ENCODE results near the gene SWT1.
"Not testable (repeated sequence)": the region's sequence is repeated elsewhere in the genome, so short reads cannot be mapped to it uniquely, and the experiment has no call there.

Gene SWT1

DNA sequence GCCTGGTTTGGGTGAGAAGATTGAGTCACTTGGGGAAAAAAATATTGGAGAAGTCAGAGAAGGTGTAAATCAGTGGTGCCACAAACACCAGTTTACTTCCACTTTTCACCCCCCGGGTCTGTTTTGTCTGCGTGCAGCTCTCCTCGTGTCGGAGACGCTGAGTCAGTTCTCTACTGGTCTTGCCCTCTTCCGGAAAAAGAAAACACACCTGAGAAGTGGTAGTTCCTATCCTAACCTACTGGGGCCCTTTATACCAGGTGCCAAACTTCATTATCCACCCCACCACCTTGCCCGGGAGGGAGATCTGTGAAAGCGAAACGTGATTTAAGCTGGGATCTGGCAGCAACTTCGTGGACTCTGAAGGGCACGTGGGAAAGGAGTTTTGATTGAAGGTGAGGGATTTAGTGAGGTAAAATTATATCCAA is 160.9 kb downstream of the SWT1 start:
- H3K4me1 ChIP-seq (ENCODE audit: control insufficient read depth, insufficient read depth, low read length, unreplicated experiment) = peaks cover 34% of the 10 kb centered on the region
- H2AFZ ChIP-seq (ENCODE audit: low read length, unreplicated experiment) = peak overlapping the region; percentile 38
- H3K79me2 ChIP-seq (ENCODE audit: control insufficient read depth, insufficient read depth, low read length, unreplicated experiment) = peaks cover 39% of the 10 kb centered on the region
- H3K27me3 ChIP-seq (ENCODE audit: insufficient read depth, low read length) = no peaks in the 10 kb centered on the region
- H3K4me3 ChIP-seq (ENCODE audit: low read depth, low read length) = peak overlapping the region; percentile 96
- peak overlapping the region; percentile 31; the same call in 1 of the 2 replicates for H3K27ac ChIP-seq (ENCODE audit: low read depth, low read length)
- H3K36me3 ChIP-seq (ENCODE audit: insufficient read depth, low read length) = no peaks in the 10 kb centered on the region

DNA sequence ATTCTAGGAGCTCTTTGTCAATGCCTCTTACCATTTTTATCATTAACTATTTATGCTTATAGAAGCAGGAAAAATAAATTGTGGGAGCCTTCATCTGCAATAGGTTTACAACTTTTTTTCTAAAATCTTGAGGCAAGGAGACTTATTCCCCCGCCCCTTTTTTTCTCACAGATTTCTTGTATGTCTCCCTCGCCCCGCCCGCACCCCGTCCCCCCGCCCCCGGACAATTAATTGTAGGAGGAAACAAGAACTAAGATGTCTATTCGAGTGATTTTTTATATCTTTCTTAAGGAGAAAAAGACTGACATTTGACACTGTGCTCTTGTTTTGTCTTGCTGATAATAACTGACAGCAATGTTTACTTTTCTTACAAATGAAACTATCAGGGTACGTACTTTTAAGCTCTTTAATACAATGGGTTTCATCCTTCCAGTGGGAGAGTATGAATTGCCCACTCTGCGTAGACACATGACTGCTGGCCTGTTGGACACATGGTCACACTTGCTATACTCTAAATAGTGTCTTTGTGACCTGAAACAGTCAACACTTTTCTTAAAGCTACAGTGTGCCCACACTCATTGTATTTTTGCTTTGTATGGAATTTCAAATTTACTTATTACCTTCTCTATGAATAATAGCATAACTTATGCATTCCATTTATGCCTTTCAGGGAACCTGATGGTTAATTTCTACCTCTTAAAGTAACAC is 161.6 kb downstream of the SWT1 start:
- Histone ChIP-seq H3K4me3 (ENCODE audit: low read depth, low read length) (peak overlapping the region; percentile 96), H3K27ac (ENCODE audit: low read depth, low read length) (no peak overlapping the region), H3K27me3 (ENCODE audit: insufficient read depth, low read length) (no peaks in the 10 kb centered on the region)

DNA sequence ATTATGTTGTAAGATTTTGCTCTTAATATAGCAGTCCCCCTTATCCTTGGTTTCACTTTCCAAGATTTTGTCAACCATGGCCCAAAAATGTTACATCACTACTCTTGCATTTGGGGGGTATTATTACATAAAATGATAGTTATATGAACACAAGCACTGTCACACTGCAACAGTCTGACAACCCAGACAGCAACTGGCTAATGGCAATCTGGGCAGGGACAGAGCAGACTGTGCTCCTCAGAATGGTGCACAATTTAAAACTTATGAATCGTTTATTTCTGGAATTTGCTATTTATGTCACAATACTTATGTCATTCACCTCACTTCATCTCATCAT is 162.1 kb downstream of the SWT1 start:
- H3K4me3 ChIP-seq (ENCODE audit: low read depth, low read length) = peak overlapping the region; percentile 60
- H3K36me3 ChIP-seq (ENCODE audit: insufficient read depth, low read length) = no peaks in the 10 kb centered on the region
- peaks cover 27% of the 10 kb centered on the region for H3K79me2 ChIP-seq (ENCODE audit: control insufficient read depth, insufficient read depth, low read length, unreplicated experiment)

More for the DNA sequence above, 161.6 kb downstream of the SWT1 start:
- peaks cover 32% of the 10 kb centered on the region for H3K79me2 ChIP-seq (ENCODE audit: control insufficient read depth, insufficient read depth, low read length, unreplicated experiment)
- peak overlapping the region; percentile 38 for H2AFZ ChIP-seq (ENCODE audit: low read length, unreplicated experiment)
- H3K4me1 ChIP-seq (ENCODE audit: control insufficient read depth, insufficient read depth, low read length, unreplicated experiment) = peaks cover 28% of the 10 kb centered on the region
- no peaks in the 10 kb centered on the region for H3K36me3 ChIP-seq (ENCODE audit: insufficient read depth, low read length)

DNA sequence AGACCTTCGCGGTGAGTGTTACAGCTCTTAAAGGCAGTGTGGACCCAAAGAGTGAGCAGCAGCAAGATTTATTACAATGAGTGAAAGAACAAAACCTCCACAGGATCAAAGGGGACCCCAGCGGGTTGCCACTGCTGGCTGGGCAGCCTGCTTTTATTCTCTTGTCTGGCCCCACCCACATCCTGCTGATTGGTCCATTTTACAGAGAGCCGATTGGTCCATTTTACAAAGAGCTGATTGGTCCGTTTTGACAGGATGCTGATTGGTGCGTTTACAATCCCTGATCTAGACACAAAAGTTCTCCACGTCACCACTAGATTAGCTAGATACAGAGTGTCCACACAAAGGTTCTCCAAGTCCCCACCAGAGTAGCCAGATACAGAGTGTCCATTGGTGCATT is 164.1 kb downstream of the SWT1 start:
- H3K79me2 ChIP-seq (ENCODE audit: control insufficient read depth, insufficient read depth, low read length, unreplicated experiment); H3K36me3 ChIP-seq (ENCODE audit: insufficient read depth, low read length); H3K27ac ChIP-seq (ENCODE audit: low read depth, low read length); H3K4me3 ChIP-seq (ENCODE audit: low read depth, low read length); H2AFZ ChIP-seq (ENCODE audit: low read length, unreplicated experiment); H3K27me3 ChIP-seq (ENCODE audit: insufficient read depth, low read length): not testable (repeated sequence)
- peaks cover 11% of the 10 kb centered on the region for H3K4me1 ChIP-seq (ENCODE audit: control insufficient read depth, insufficient read depth, low read length, unreplicated experiment)

More for the DNA sequence above, 162.1 kb downstream of the SWT1 start:
- Histone ChIP-seq H3K4me1 (ENCODE audit: control insufficient read depth, insufficient read depth, low read length, unreplicated experiment) (peaks cover 23% of the 10 kb centered on the region), H3K27me3 (ENCODE audit: insufficient read depth, low read length) (no peaks in the 10 kb centered on the region), H3K27ac (ENCODE audit: low read depth, low read length) (no peak overlapping the region), H2AFZ (ENCODE audit: low read length, unreplicated experiment) (peak overlapping the region; percentile 37)

DNA sequence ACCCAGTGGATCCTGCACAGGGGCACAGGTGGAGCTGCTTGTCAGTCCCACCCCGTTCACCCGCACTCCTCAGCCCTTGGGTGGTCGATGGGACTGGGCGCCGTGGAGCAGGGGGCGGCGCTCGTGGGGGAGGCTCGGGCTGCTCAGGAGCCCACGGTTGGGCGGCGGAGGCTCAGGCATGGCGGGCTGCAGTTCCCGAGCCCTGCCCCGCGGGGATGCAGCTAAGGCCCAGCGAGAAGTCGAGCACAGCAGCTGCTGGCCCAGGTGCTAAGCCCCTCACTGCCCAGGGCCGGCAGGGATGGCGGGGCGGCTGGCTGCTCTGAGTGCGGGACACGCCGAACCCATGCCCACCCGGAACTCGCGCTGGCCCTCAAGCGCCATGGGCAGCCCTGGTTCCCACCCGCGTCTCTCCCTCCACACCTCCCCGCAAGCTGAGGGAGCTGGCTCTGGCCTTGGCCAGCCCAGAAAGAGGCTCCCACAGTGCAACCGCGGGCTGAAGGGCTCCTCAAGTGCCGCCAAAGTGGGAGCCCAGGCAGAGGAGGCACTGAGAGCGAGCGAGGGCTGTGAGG is 164.8 kb downstream of the SWT1 start:
- H3K4me3 ChIP-seq (ENCODE audit: low read depth, low read length); H3K36me3 ChIP-seq (ENCODE audit: insufficient read depth, low read length); H3K27me3 ChIP-seq (ENCODE audit: insufficient read depth, low read length); H3K27ac ChIP-seq (ENCODE audit: low read depth, low read length); H3K79me2 ChIP-seq (ENCODE audit: control insufficient read depth, insufficient read depth, low read length, unreplicated experiment); H2AFZ ChIP-seq (ENCODE audit: low read length, unreplicated experiment): not testable (repeated sequence)
- peaks cover 11% of the 10 kb centered on the region for H3K4me1 ChIP-seq (ENCODE audit: control insufficient read depth, insufficient read depth, low read length, unreplicated experiment)

DNA sequence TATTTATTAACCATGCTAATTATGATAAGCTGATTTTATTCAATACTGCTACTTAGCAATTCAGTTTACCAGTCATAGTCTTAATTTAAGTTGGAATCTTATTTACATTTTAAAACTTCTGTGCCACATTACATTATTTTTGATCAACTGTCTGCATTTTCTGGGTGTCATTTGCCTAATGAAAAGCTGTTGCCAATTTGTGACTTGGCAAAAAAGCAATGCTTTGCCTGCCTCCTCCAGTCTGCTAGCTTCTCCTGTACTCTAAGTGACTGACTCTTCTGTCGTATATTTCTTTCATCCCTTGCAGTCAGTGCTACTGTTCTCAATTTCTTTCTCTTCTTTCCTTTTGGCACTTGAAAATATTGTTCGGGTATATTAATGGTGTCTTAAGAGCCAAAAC is 165.7 kb downstream of the SWT1 start:
- no peaks in the 10 kb centered on the region for H3K79me2 ChIP-seq (ENCODE audit: control insufficient read depth, insufficient read depth, low read length, unreplicated experiment)
- no peaks in the 10 kb centered on the region for H3K36me3 ChIP-seq (ENCODE audit: insufficient read depth, low read length)
- no peak overlapping the region for H2AFZ ChIP-seq (ENCODE audit: low read length, unreplicated experiment)
- no peak overlapping the region for H3K27ac ChIP-seq (ENCODE audit: low read depth, low read length)
- H3K4me3 ChIP-seq (ENCODE audit: low read depth, low read length) = no peak overlapping the region
- H3K4me1 ChIP-seq (ENCODE audit: control insufficient read depth, insufficient read depth, low read length, unreplicated experiment) = peaks cover 11% of the 10 kb centered on the region
- H3K27me3 ChIP-seq (ENCODE audit: insufficient read depth, low read length) = no peaks in the 10 kb centered on the region

DNA sequence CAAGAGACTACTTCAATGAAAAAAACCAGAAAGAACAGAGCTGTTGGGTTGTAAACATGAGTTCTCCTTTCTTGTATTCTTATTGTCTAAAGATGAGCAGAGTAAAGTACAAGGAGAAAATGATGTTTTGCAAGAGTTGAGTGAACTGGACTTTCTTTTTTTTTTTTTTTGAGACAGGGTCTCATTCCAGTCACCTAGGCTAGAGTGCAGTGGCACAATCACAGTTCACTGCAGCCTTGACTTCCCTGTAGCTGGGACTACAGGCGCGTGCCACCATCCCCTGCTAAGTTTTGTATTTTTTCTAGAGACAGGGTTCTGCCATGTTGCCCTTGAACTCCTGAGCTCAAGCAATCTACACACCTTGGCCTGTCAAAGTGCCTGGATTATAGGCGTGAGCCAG is 167.2 kb downstream of the SWT1 start:
- H3K79me2 ChIP-seq (ENCODE audit: control insufficient read depth, insufficient read depth, low read length, unreplicated experiment) = no peaks in the 10 kb centered on the region
- no peak overlapping the region for H3K4me3 ChIP-seq (ENCODE audit: low read depth, low read length)
- H3K4me1 ChIP-seq (ENCODE audit: control insufficient read depth, insufficient read depth, low read length, unreplicated experiment) = no peaks in the 10 kb centered on the region
- no peak overlapping the region for H3K27ac ChIP-seq (ENCODE audit: low read depth, low read length)
- no peaks in the 10 kb centered on the region for H3K36me3 ChIP-seq (ENCODE audit: insufficient read depth, low read length)
- H2AFZ ChIP-seq (ENCODE audit: low read length, unreplicated experiment) = no peak overlapping the region
- no peaks in the 10 kb centered on the region for H3K27me3 ChIP-seq (ENCODE audit: insufficient read depth, low read length)

DNA sequence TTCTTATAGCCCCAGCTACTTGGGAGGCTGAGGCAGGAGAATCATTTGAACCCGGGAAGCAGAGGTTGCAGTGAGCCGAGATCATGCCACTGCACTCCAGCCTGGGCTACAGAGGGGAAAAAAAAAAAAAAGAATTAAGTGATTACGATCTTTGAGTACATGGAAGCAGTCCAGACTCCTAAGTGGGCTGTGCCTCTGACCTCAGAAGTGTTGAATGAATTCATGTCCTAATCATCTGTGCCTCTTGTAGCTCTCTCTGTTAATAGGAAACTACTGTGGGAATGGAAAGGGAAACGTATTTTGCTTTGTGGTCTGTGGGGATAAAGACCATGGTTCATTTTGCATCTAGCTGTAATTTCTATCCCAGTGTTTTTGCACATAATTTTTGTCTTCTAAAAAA is 168.4 kb downstream of the SWT1 start:
- H3K4me3 ChIP-seq (ENCODE audit: low read depth, low read length) = no peak overlapping the region
- H2AFZ ChIP-seq (ENCODE audit: low read length, unreplicated experiment) = no peak overlapping the region
- no peaks in the 10 kb centered on the region for H3K36me3 ChIP-seq (ENCODE audit: insufficient read depth, low read length)
- H3K27me3 ChIP-seq (ENCODE audit: insufficient read depth, low read length) = no peaks in the 10 kb centered on the region
- no peaks in the 10 kb centered on the region for H3K79me2 ChIP-seq (ENCODE audit: control insufficient read depth, insufficient read depth, low read length, unreplicated experiment)
- H3K4me1 ChIP-seq (ENCODE audit: control insufficient read depth, insufficient read depth, low read length, unreplicated experiment) = no peaks in the 10 kb centered on the region
- H3K27ac ChIP-seq (ENCODE audit: low read depth, low read length) = no peak overlapping the region

DNA sequence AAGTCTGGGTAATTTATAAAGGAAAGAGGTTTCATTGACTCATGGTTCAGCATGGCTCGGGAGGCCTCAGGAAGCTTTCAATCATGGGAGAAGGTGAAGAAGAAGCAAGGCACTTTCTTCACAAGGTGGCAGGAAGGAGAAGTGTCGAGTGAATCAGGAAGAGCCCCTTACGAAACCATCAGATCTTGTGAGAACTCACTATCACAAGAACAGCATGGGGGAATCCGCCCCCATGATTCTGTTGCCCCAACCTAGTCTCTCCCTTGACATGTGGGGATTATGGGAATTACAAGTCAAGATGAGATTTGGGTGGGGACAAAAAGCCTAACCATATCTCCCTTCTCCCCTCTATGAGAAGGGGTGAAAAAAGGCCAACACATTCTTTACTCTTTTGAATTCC is 171.3 kb downstream of the SWT1 start:
- no peaks in the 10 kb centered on the region for H3K27me3 ChIP-seq (ENCODE audit: insufficient read depth, low read length)
- H2AFZ ChIP-seq (ENCODE audit: low read length, unreplicated experiment) = no peak overlapping the region
- H3K27ac ChIP-seq (ENCODE audit: low read depth, low read length) = no peak overlapping the region
- H3K4me1 ChIP-seq (ENCODE audit: control insufficient read depth, insufficient read depth, low read length, unreplicated experiment) = no peaks in the 10 kb centered on the region
- H3K4me3 ChIP-seq (ENCODE audit: low read depth, low read length) = no peak overlapping the region
- H3K79me2 ChIP-seq (ENCODE audit: control insufficient read depth, insufficient read depth, low read length, unreplicated experiment) = no peaks in the 10 kb centered on the region
- H3K36me3 ChIP-seq (ENCODE audit: insufficient read depth, low read length) = no peaks in the 10 kb centered on the region

DNA sequence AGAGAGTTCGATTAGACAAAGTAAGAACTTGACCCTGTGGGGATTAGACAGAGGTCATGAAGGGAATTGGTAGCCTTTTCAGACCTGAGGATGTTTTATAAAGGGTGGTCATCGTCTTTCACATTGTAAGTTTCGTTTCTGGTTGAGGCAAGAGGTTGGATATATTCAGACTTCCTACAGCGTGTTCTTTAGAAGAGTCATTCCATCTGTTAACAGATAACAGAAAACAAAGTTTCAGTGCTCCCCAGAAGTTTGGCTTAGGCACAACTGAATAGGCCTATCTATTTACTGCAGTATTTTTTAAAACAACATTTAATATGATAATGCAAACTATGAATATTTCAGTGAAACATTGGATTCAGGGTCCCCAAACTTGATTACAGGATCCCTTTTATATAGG is 177.2 kb downstream of the SWT1 start:
- no peaks in the 10 kb centered on the region for H3K36me3 ChIP-seq (ENCODE audit: insufficient read depth, low read length)
- peak overlapping the region; percentile 40; the same call in 1 of the 2 replicates for H3K4me3 ChIP-seq (ENCODE audit: low read depth, low read length)
- no peaks in the 10 kb centered on the region for H3K79me2 ChIP-seq (ENCODE audit: control insufficient read depth, insufficient read depth, low read length, unreplicated experiment)
- no peaks in the 10 kb centered on the region for H3K4me1 ChIP-seq (ENCODE audit: control insufficient read depth, insufficient read depth, low read length, unreplicated experiment)
- no peaks in the 10 kb centered on the region for H3K27me3 ChIP-seq (ENCODE audit: insufficient read depth, low read length)
- H3K27ac ChIP-seq (ENCODE audit: low read depth, low read length) = no peak overlapping the region
- H2AFZ ChIP-seq (ENCODE audit: low read length, unreplicated experiment) = no peak overlapping the region

DNA sequence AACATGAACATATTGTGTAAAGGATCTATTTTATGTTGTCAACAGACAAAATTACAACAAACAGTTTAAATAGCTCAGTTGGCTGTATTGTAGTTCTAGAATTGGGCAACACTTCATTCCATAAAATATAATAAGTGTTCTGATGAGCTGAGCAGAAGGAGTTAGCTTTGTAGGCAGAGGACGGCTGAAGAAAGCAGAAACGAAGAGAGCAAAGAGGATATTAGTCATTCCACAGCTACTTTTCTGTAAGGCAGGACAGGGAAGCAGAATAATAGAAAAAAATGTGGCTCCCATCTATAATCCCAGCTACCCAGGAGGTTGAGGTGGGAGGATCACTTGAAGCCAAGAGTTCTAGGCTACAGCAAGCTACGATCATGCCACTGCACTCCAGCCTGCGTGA is 180.3 kb downstream of the SWT1 start:
- H3K27ac ChIP-seq (ENCODE audit: low read depth, low read length) = no peak overlapping the region
- no peak overlapping the region for H3K4me3 ChIP-seq (ENCODE audit: low read depth, low read length)
- no peaks in the 10 kb centered on the region for H3K27me3 ChIP-seq (ENCODE audit: insufficient read depth, low read length)
- no peak overlapping the region for H2AFZ ChIP-seq (ENCODE audit: low read length, unreplicated experiment)
- H3K4me1 ChIP-seq (ENCODE audit: control insufficient read depth, insufficient read depth, low read length, unreplicated experiment) = no peaks in the 10 kb centered on the region
- no peaks in the 10 kb centered on the region for H3K79me2 ChIP-seq (ENCODE audit: control insufficient read depth, insufficient read depth, low read length, unreplicated experiment)
- H3K36me3 ChIP-seq (ENCODE audit: insufficient read depth, low read length) = no peaks in the 10 kb centered on the region

All from ACC112 (cell line).